GM19328 (cell line): ENCODE measurements around the gene GDF7.

Experiments used
- ATAC-seq: cut with Tn5 transposase; IDR thresholded peaks from one replicate; pipeline ENCODE4 v1.9.1; 2021; ENCODE audit warnings: mild to moderate bottlenecking, moderate library complexity; ENCODE audit not compliant: unreplicated experiment

Gene GDF7

DNA sequence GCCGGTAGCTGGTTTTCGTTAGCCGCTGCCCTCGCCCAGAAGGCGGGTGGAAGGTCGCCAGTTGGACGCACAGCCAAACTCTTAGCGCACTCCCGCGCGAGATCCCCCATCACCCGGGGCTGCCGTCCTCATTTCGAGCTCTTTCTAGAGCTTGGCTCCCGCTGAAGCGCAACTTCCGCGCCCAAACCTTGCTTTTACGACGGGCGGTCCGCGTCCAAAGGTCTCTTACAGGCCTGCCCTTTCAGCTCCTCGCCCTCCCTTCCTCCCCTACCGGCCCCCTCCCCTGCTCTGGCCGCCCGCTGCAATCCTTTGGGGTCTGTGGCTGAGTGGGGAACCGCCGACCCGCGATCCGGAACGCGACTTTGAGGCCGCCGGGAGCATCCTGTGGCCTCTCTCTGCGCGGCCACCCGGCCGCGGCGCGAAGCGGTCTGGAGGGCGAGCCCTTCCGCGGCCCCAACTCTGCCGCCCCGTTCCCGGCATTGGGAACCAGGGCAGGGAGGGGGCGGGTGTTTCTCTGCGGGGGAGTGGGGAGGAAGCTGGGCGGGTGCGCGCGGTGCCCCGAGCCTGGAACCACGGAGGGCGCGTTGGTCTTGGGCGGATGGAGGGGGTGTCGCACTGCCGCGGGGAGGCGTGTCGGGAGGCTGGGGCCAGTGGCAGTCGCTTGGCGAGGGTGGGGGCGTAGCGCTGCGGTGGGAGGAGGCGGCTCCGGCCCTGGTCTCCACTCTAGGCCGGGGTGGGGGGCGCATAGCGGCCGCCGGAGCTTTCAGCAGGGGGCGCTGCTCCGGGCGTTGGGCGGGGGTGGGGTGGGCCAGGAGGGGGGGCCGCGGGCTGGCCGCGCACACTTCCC is at the start of gene GDF7:
Gene GDF7 (plus strand): TSS at position 841 of the 847 bp plus-strand sequence. CDS start 96 bp downstream, outside the sequence.
- no peak for ATAC-seq

DNA sequence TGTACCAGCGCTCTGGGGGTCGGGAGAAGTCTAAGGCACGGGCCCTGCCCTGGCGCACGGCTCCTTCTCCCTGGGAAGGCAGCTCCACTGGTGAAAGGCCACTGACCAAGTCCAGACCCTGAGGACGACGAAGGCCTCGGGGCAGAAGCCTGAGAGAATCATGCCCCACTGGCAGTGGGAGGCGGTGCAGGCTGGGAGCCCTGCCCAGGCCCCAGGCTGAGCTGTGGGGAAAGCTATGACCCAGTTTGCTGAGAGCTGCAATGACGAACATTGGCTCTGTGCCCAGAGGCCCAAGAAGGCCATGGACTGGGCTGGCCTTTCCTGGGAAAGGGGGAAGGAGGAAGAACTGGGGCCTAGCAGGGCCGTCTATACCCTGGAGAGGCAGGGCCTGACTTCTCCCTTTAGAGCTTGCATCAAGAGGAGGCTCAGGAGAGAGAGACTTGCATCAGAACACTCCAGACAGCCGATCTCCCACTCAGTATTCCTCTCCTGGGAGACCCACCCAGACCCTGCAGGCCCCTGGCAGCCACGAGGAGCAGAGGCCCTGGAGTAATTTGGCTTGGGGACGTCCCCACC is 49.0 kb upstream of the GDF7 start:
- no peak for ATAC-seq

DNA sequence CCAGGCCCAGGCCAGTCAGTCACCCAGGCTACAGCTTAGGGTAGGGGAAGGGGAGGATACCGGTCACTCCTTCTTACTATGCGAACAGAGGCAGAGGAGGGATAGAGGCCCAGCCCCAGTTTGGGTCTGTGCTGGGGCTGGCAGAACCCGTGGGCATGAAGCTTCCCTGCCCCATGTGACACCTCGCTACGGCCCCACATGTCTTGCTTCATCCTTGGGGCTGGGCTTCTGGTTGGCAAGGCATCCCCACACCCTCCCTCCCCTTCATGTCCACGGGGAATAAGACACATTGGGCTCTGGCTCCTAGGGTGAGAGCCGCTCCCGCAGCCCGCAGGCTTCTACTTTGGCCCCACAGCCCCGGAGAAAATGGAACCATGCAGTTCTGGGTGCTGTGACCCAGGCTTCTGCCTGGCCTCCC is 48.5 kb upstream of the GDF7 start:
- ATAC-seq: no peak

DNA sequence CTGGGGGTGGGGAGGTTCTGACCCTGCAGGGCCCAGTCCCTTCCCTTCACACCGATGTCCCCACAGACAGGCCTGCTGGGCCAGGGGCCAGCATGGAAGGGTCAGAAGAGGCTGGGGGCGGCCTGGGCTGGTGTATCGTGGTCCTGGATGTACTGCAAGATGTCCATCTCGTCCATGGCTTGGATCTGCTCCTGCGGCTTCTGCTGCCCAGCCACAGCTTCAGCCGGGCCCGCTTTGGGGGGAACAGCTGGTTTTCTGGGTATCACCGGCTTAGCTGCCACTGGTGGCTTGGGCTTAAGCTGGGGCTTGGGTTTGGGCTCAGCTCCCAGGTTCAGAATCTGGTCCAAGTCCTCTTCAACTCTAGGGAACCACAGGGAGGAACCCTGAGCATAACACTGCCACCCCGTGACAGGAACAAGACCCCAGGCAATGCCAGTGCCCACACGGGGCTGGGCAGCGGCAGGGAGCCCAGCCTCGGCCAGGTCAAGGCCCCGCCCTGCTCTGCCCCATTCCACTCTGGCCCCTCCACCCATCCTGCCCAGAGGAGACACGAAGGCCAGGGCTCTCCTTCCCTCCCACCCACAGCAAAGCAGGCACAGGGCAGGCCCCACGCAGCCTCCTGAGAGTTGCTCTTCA is 47.9 kb upstream of the GDF7 start:
- no peak for ATAC-seq

- ATAC-seq: no peak
These were observed 47.3 kb upstream of the GDF7 start for GRCh38 chr2:20619624-20620024.

DNA sequence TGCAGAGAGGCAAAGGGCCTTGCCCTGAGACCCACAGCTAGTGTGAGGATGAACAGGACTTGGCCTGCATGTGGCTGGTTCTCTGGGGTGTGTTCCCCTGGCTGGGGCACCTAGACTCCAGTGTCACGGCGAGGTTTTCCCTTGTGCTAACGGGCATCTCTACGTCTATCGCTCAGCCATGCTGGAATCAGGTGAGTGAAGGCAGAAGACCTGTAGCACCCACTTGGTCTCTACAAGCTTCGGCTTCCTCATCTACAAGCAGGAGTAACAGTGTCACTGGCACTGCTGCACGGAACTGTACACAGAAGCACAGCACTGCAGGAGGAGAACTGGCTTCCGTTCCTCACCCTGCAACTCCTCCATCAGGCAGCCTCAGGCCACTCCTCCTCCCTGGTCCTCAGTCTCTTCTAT is 46.7 kb upstream of the GDF7 start:
- ATAC-seq: no peak

- ATAC-seq: no peak
These were observed 46.1 kb upstream of the GDF7 start for GRCh38 chr2:20620696-20621365.

- no peak for ATAC-seq
These were observed 45.3 kb upstream of the GDF7 start for GRCh38 chr2:20621366-20622295.

DNA sequence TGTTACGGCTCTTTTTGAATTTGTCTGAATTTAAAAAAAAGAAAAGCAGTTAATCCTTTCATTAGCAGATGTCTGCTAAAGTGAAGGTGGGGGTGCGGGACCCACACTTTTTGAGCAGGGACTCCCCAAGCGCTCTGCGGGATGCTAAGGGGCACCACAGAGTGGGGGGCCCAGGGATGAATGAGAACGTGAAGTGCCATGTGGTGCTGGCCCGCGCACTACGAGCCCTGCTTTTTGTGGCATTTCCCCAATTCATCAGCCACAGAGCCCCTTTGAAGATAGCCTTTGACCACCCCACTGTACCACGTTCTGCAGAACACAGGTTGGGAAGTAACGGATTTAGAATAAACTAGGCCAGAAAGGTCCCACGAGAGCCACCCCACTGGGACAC is 44.7 kb upstream of the GDF7 start:
- no peak for ATAC-seq

DNA sequence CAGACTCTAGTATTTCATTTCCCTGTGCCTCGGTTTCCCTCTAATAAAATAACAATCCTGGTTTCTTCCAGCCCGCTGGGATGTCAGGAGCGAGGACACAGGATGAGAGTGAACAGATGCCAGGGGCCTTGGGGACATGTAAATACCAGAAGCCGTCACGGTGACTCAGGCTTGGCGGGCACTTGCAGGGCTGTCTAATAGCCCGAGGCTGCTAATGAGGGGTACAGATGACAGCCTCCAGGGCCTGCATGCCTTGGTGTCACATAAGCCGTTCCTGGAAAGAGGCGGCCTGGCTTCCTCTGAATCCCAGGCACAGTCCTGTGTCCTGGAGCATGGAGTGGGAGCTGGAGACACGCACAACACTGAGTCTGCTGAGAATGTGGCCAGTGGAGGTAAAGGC is 44.2 kb upstream of the GDF7 start:
- ATAC-seq: no peak

GRCh38 chr2:20623241-20623640 is 43.7 kb upstream of the GDF7 start:
- no peak for ATAC-seq

DNA sequence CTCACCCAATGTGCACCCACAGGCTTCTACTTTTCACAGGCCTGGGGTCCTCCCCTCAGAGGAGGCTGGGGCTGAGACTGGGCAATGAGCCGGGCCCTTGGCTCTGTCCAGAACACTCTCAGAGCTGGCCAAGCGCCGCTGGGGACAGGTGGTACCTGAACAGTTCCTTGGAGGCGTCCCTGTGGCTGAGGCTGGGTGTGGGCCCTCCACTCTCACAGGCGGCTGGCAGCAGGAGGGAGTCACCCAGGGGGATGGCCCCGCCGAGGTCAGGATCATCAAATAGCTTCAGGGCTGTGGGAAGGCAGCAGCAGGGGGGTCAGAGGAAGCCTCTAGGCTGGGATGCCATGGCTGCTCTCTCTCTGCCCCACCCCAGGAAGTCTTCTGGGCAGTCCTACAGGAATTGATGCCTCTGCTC is 43.2 kb upstream of the GDF7 start:
- no peak for ATAC-seq

GRCh38 chr2:20624156-20624883 is 42.6 kb upstream of the GDF7 start:
- ATAC-seq: no peak

- no peak for ATAC-seq
These were observed 42.0 kb upstream of the GDF7 start for GRCh38 chr2:20624884-20625485.

DNA sequence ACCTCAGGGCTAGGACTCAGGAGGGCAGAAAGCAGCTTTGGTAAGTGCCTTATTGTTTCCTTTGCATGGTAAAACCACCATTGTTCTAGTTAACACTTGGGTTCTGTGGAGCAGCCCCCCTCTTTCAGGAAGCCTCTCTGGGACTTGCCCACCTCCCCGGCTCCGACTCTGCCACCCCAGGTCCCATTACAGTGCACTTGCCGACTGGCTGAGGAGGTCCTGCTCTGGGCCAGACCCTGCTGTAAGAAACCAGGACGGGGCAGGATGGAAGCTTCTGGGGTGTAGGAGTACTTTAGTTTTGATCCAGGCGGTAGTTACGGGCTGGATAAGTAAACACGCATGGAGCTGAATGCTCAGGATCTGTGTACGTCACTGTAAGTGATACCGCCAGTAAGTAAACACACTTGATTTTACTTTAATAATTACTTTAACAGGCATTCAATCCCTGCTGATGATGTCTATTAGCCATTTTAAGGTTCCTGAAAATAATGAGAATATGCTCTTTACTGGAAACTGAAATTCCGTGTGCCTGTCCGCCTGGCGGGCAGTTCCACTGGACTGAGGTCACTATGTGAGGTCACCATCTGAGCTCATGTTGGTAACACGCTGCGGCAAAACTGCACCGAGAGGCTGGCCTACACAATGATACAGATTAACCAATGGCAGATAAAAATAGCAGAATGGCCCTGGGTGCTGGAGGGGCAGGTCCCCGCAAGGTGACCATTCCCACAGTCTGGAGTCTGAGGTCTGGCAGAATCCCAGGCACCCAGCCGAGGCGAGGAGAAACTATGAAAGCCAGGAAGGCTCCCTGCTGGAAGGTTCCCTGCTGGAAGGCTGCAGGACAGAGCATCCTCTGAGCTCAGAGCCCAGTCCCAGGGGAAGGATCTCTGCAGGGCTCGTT is 41.2 kb upstream of the GDF7 start:
- ATAC-seq: no peak

GRCh38 chr2:20626392-20626697 is 40.6 kb upstream of the GDF7 start:
- ATAC-seq: no peak

DNA sequence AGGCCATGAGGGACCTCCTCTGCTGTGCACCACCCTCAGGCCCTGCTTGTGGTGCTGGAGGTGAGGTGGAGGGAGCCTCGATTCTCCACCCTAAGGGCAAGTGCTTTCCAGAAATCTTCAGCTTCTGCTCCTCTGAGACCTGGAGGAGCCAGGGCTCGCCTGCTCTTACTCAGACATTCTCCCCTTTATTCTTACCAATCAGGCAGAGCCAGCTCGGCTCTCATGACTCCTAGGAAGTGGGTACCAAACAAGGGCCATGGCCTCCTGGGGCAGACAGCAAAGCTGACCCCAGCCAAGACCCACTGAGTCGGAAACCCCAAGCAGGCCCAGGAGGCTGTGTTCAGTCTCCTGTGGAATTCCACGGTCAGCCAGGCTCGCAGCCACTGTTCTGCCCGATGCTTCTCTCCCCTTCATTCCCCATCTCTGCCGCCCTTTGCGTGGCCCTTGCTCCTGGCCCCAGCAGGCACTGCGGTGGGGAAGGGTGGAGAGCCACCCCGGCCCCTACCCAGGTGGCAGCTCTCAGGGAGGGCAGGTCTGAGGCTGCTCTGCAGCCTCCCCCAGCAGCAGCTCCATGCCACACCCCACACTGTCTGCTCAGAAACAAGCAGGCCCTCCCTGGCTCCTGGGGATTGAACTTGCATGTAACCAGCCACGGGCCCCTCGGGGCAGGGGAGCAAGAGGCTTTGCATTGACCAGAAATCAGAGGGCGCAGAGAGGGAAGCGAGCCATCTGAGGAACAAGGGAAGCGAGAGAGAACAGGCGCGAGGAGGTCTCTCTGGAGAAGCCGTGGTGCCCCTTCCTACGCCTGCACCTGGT is 40.0 kb upstream of the GDF7 start:
- no peak for ATAC-seq
